ENCODE measurements around the gene BRWD1. TPM values are rescaled to one million over a fixed set of nuclear protein-coding genes. Genes with fewer than 3 reads are reported as not detected.
A peak's percentile ranks its signal among the peaks of the same experiment; 100 is the strongest.

Gene BRWD1
- total RNA-seq, 2 experiments from 2014 or later: 84.7 to 92.2 TPM

DNA sequence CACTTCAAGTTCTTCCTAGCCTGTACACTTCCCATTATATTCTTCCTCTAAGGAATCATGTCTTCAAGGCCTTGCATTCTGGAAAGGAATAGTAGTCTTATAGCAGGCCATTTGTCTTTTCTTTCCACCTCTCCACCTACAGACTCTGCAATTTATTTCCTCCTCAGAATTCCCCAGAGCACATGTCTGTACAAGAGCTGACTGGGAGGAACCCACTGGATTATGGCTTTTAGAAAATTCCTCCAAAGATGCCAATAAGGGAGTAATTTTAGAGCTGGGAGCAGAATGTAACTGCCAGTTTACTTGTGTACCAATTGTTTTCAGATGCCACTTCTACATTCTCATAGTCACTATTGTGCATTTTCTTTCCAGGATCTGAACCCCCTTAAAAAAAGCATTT is 126.8 kb downstream of the BRWD1 start:
- Mint-ChIP-seq H3K4me3 (peak overlapping the region; percentile 12), H3K36me3 (ENCODE audit: low read depth) (peaks cover 20% of the 10 kb centered on the region), H3K27ac (peak overlapping the region; percentile 76), H3K9me3 (no peaks in the 10 kb centered on the region), H3K27me3 (no peaks in the 10 kb centered on the region), H3K4me1 (ENCODE audit: low read depth) (peaks cover 66% of the 10 kb centered on the region)
- Histone ChIP-seq H3K27me3 (ENCODE audit: control insufficient read depth in 1 of 2, insufficient read depth in 2 of 2, low read length in 2 of 2) (no peaks in the 10 kb centered on the region), H3K36me3 (ENCODE audit: insufficient read depth, low read length) (no peaks in the 10 kb centered on the region), H3K9me3 (ENCODE audit: control insufficient read depth in 1 of 2, insufficient read depth in 1 of 2, low read length in 2 of 2) (no peaks in the 10 kb centered on the region), H3K4me1 (ENCODE audit: insufficient read depth, low read length) (peaks cover 13% of the 10 kb centered on the region), H3K27ac (ENCODE audit: low read depth in 1 of 2, low read length in 2 of 2) (no peak overlapping the region), H3K4me3 (ENCODE audit: low read length) (no peak overlapping the region)
- CTCF ChIA-PET: no interaction called here
- no peak for ATAC-seq (ENCODE audit: poor library complexity)
- TF ChIP-seq, protein P1, sequence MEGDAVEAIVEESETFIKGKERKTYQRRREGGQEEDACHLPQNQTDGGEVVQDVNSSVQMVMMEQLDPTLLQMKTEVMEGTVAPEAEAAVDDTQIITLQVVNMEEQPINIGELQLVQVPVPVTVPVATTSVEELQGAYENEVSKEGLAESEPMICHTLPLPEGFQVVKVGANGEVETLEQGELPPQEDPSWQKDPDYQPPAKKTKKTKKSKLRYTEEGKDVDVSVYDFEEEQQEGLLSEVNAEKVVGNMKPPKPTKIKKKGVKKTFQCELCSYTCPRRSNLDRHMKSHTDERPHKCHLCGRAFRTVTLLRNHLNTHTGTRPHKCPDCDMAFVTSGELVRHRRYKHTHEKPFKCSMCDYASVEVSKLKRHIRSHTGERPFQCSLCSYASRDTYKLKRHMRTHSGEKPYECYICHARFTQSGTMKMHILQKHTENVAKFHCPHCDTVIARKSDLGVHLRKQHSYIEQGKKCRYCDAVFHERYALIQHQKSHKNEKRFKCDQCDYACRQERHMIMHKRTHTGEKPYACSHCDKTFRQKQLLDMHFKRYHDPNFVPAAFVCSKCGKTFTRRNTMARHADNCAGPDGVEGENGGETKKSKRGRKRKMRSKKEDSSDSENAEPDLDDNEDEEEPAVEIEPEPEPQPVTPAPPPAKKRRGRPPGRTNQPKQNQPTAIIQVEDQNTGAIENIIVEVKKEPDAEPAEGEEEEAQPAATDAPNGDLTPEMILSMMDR (IDR thresholded peaks at IDR 0.05): no peak
- intact Hi-C loops (cut with DNase I, micrococcal nuclease): no loop called here
- POLR2A ChIA-PET: no interaction called here
- no peak for DNase-seq

- POLR2A ChIA-PET: interaction anchor here (1.4 kb wide), 1 partner anchor 19 kb away, joined by 4 read pairs; no protein-coding TSS in a partner anchor
- peak overlapping the region; percentile 91 for H3K27ac Mint-ChIP-seq
- peaks cover 73% of the 10 kb centered on the region for H3K4me1 Mint-ChIP-seq (ENCODE audit: low read depth)
- peaks cover 27% of the 10 kb centered on the region for H3K36me3 Mint-ChIP-seq (ENCODE audit: low read depth)
- Histone ChIP-seq H3K27me3 (ENCODE audit: control insufficient read depth in 1 of 2, insufficient read depth in 2 of 2, low read length in 2 of 2) (no peaks in the 10 kb centered on the region), H3K9me3 (ENCODE audit: control insufficient read depth in 1 of 2, insufficient read depth in 1 of 2, low read length in 2 of 2) (no peaks in the 10 kb centered on the region), H3K4me1 (ENCODE audit: insufficient read depth, low read length) (peaks cover 18% of the 10 kb centered on the region), H3K36me3 (ENCODE audit: insufficient read depth, low read length) (peaks cover 3% of the 10 kb centered on the region), H3K4me3 (ENCODE audit: low read length) (no peak overlapping the region), H3K27ac (ENCODE audit: low read depth in 1 of 2, low read length in 2 of 2) (no peak overlapping the region)
- ATAC-seq (ENCODE audit: poor library complexity): no peak
- no peaks in the 10 kb centered on the region for H3K9me3 Mint-ChIP-seq
- CTCF ChIA-PET: no interaction called here
- DNase-seq: no peak
- TF ChIP-seq, protein P1 (IDR thresholded peaks at IDR 0.05): no peak
- intact Hi-C loops (cut with DNase I, micrococcal nuclease): no loop called here
- no peaks in the 10 kb centered on the region for H3K27me3 Mint-ChIP-seq
- peak overlapping the region; percentile 91 for H3K4me3 Mint-ChIP-seq
Measured at GRCh38 chr21:39185157-39185556, 128.3 kb downstream of the BRWD1 start.

- Mint-ChIP-seq H3K36me3 (ENCODE audit: low read depth) (peaks cover 34% of the 10 kb centered on the region), H3K4me1 (ENCODE audit: low read depth) (peaks cover 74% of the 10 kb centered on the region), H3K27me3 (no peaks in the 10 kb centered on the region), H3K9me3 (no peaks in the 10 kb centered on the region), H3K4me3 (peak overlapping the region; percentile 91), H3K27ac (peak overlapping the region; percentile 91)
- ATAC-seq (ENCODE audit: poor library complexity) (no peak), DNase-seq (peak in 2 of 14 experiments; percentile 23 to 33)
- Histone ChIP-seq H3K9me3 (ENCODE audit: control insufficient read depth in 1 of 2, insufficient read depth in 1 of 2, low read length in 2 of 2) (no peaks in the 10 kb centered on the region), H3K36me3 (ENCODE audit: insufficient read depth, low read length) (peaks cover 11% of the 10 kb centered on the region), H3K4me1 (ENCODE audit: insufficient read depth, low read length) (peaks cover 18% of the 10 kb centered on the region), H3K27me3 (ENCODE audit: control insufficient read depth in 1 of 2, insufficient read depth in 2 of 2, low read length in 2 of 2) (no peaks in the 10 kb centered on the region), H3K27ac (ENCODE audit: low read depth in 1 of 2, low read length in 2 of 2) (peak overlapping the region; percentile 81 to 92), H3K4me3 (ENCODE audit: low read length) (peak overlapping the region; percentile 87)
- ChIA-PET CTCF (interaction anchor here (0.9 to 1.3 kb wide), 2 partner anchors 9 to 13 kb away, joined by 3 read pairs; no protein-coding TSS in a partner anchor), POLR2A (interaction anchor here (1.0 to 2.5 kb wide), 10 partner anchors 10 to 1917 kb away, joined by 3 to 35 read pairs (median 6); partner anchors contain the start of genes BRWD1, HMGN1 and VPS26C)
- intact Hi-C loops (cut with DNase I, micrococcal nuclease): loop anchor here (5.0 kb wide), 4 partner anchors 128 to 377 kb away; partner anchors contain the start of genes BRWD1 (in 1 of the 2), ETS2 (in 1 of the 2) and LCA5L (in 1 of the 2)
- TF ChIP-seq, protein P1 (IDR thresholded peaks at IDR 0.05): peak; percentile 12
Measured at GRCh38 chr21:39184050-39184980, 129.1 kb downstream of the BRWD1 start.

Measured in CD4-positive, alpha-beta T cell (primary cell).